Activated naive CD4-positive, alpha-beta T cell (primary cell): Measurements from ENCODE around the gene MKNK1.

Experiments
- DNase-seq, 4 experiments: peaks; one replicate each; lab custom pipeline; 2025; lab: John Stamatoyannopoulos, UW

Gene MKNK1

GRCh38 chr1:46522184-46522968 is 81.7 kb downstream of the MKNK1 start:
- DNase-seq, result no peak

- no peak for DNase-seq
Observed at GRCh38 chr1:46521414-46521813, 82.7 kb downstream of the MKNK1 start.

- no peak for DNase-seq
Observed at GRCh38 chr1:46520063-46520911, 83.8 kb downstream of the MKNK1 start.

GRCh38 chr1:46519209-46519608 is 84.9 kb downstream of the MKNK1 start:
- DNase-seq, result no peak

GRCh38 chr1:46517932-46518498 is 86.1 kb downstream of the MKNK1 start:
- DNase-seq, result no peak

GRCh38 chr1:46517010-46517600 is 87.0 kb downstream of the MKNK1 start:
- no peak for DNase-seq

GRCh38 chr1:46516200-46516950 is 87.7 kb downstream of the MKNK1 start:
- DNase-seq, result no peak

- no peak for DNase-seq
Observed at GRCh38 chr1:46515576-46515975, 88.5 kb downstream of the MKNK1 start.

GRCh38 chr1:46513536-46513935 is 90.5 kb downstream of the MKNK1 start:
- DNase-seq, result no peak

- DNase-seq, result no peak
Observed at GRCh38 chr1:46512792-46513190, 91.3 kb downstream of the MKNK1 start.

GRCh38 chr1:46512135-46512791 is 91.8 kb downstream of the MKNK1 start:
- DNase-seq, result no peak

GRCh38 chr1:46510998-46511365 is 93.1 kb downstream of the MKNK1 start:
- DNase-seq, result no peak

- DNase-seq, result no peak
Observed at GRCh38 chr1:46510341-46510997, 93.6 kb downstream of the MKNK1 start.

GRCh38 chr1:46508757-46509156 is 95.3 kb downstream of the MKNK1 start:
- no peak for DNase-seq
